Peyer's patch (tissue), 4 donors: ENCODE measurements around the gene BAHCC1. TPM values are rescaled to one million over a fixed set of nuclear protein-coding genes. Genes with fewer than 3 reads are reported as not detected.

Source experiments
- DNase-seq, 3 donors: peaks; one replicate each; pipeline ENCODE4 v3.0.0-alpha.2; 2017 to 2019
- H3K27ac ChIP-seq, 4 donors: fragments of 200-600 bp; sonication (generic); one replicate each; pipeline ENCODE4 v1.5.1; 2016 to 2019
- H3K27me3 ChIP-seq, 2 donors: fragments of 200-600 bp; sonication (generic); one replicate each; pipeline ENCODE4 v1.5.1; 2019
- H3K36me3 ChIP-seq, 3 donors: fragments of 200-600 bp; sonication (generic); one replicate each; pipeline ENCODE4 v1.5.1; 2016 to 2019
- H3K4me1 ChIP-seq, 4 donors: fragments of 200-600 bp; sonication (generic); one replicate each; pipeline ENCODE4 v1.5.1; 2016 to 2019
- H3K4me3 ChIP-seq, 4 donors: fragments of 200-600 bp; sonication (generic); 1 replicate in 3 of 4; 2 replicates in 1 of 4; pipeline ENCODE4 v1.5.1; 2016 to 2019; ENCODE audit warnings: mild to moderate bottlenecking in 1 of 4
- H3K9me3 ChIP-seq, 4 donors: fragments of 200-600 bp; sonication (generic); one replicate each; pipeline ENCODE4 v1.5.1; 2016 to 2019; ENCODE audit warnings: mild to moderate bottlenecking in 1 of 4
- POLR2A ChIP-seq, 2 donors: fragments of 450-650 bp; IDR thresholded peaks; one replicate each; pipeline ENCODE4 v1.5.1; 2017; ENCODE audit warnings: antibody characterized with exemption in 2 of 2, mild to moderate bottlenecking in 2 of 2, moderate library complexity in 2 of 2
- small RNA-seq, 2 donors: library from RNA; depleted of rRNA; stranded (forward); fragments of <200 nt; gene quantifications; one replicate each; pipeline ENCODE3, GENCODE V24; 2016
- total RNA-seq, 4 donors: library from RNA; depleted of rRNA; stranded (reverse); fragments of >200 nt; gene quantifications; one replicate each; pipeline ENCODE4 v1.1.0, GENCODE V29; 2016
- TF ChIP-seq, protein P1 (sequence below), 6 experiments: fragments of 450-650 bp in 4 of 6; fragments of 200-600 bp in 2 of 6; sonication (generic) in 1 of 6; IDR thresholded peaks; one replicate each; pipeline ENCODE4 v1.5.1; 2017 to 2019; ENCODE audit warnings: antibody characterized with exemption in 6 of 6, mild to moderate bottlenecking in 3 of 6, moderate library complexity in 1 of 6

The BAHCC1 gene
- total RNA-seq, 4 donors from 2014 or later: 11.6 to 43.0 (median 23.9) TPM

GRCh38 chr17:81513753-81514488 lies 118.7 kb downstream of the BAHCC1 start:
- TF ChIP-seq POLR2A (IDR thresholded peaks at IDR 0.05): peak; percentile 45 to 55
- TF ChIP-seq, protein P1, sequence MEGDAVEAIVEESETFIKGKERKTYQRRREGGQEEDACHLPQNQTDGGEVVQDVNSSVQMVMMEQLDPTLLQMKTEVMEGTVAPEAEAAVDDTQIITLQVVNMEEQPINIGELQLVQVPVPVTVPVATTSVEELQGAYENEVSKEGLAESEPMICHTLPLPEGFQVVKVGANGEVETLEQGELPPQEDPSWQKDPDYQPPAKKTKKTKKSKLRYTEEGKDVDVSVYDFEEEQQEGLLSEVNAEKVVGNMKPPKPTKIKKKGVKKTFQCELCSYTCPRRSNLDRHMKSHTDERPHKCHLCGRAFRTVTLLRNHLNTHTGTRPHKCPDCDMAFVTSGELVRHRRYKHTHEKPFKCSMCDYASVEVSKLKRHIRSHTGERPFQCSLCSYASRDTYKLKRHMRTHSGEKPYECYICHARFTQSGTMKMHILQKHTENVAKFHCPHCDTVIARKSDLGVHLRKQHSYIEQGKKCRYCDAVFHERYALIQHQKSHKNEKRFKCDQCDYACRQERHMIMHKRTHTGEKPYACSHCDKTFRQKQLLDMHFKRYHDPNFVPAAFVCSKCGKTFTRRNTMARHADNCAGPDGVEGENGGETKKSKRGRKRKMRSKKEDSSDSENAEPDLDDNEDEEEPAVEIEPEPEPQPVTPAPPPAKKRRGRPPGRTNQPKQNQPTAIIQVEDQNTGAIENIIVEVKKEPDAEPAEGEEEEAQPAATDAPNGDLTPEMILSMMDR (IDR thresholded peaks at IDR 0.05): no peak
- H3K27ac ChIP-seq: peak overlapping the region; percentile 98 to 100 (median 100)
- peak overlapping the region; percentile 71 to 99 (median 90) for H3K4me3 ChIP-seq
- H3K36me3 ChIP-seq: peaks cover 0 to 33% (median 0%) of the 10 kb centered on the region in 3 donors
- no peaks in the 10 kb centered on the region for H3K27me3 ChIP-seq
- no peaks in the 10 kb centered on the region for H3K9me3 ChIP-seq
- peaks cover 0 to 44% (median 25%) of the 10 kb centered on the region in 4 donors for H3K4me1 ChIP-seq
- peak; percentile 56 to 84 (median 78) for DNase-seq

- peak overlapping the region; percentile 71 to 99 (median 90) for H3K4me3 ChIP-seq
- H3K27ac ChIP-seq: peak overlapping the region; percentile 98 to 100 (median 100)
- H3K4me1 ChIP-seq: peaks cover 0 to 44% (median 24%) of the 10 kb centered on the region in 4 donors
- DNase-seq: no peak
- H3K36me3 ChIP-seq: peaks cover 0 to 28% (median 0%) of the 10 kb centered on the region in 3 donors
- H3K9me3 ChIP-seq: peaks cover 0 to 3% (median 0%) of the 10 kb centered on the region in 4 donors
- no peaks in the 10 kb centered on the region for H3K27me3 ChIP-seq
- TF ChIP-seq, protein P1 (IDR thresholded peaks at IDR 0.05): no peak
- peak in 1 of 2 donors; percentile 53 for TF ChIP-seq POLR2A (IDR thresholded peaks at IDR 0.05)
Measured at GRCh38 chr17:81514489-81514738, 119.2 kb downstream of the BAHCC1 start.

DNA sequence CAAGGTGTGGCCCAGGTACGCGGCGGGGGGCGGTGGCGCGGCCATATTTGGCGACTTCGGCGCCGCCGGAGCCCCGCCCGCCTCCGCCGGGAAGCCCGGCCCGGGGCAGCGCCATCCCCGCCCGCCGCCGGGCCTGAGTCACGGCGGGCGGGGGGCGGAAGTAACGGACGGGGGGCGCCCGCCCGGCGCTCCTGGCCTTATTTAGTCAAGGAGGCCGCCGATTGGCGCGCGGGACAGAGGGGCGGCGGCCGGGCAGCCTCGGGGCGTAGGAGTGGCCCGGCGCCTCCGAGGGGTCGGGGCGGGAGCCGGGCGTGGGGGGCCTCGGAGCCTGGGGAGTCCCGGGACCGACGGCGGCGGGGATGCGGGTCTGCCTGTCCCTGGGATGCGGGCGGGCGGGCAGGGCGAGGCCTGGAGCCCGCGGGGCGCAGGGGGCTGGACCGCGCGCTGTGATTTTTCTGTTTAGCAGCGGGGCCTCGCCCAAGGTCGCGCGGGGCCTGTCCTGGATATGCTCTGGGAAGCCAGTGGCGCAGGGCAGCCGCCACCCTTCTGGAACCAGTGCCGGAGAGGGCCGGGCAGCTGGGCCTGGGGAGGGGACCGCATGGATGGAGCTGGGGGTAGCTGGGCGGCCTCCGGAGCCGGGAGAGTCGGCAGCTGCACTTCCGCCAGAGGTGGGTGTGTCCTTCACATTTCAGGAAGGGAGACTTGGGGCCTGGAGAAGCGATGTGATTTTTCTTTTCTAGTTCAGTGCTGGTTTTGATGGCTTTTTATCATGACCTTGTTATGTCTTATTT lies 119.7 kb downstream of the BAHCC1 start:
- peaks cover 0 to 46% (median 26%) of the 10 kb centered on the region in 4 donors for H3K4me1 ChIP-seq
- H3K27me3 ChIP-seq: no peaks in the 10 kb centered on the region
- H3K27ac ChIP-seq: peak overlapping the region; percentile 98 to 100 (median 100)
- H3K9me3 ChIP-seq: peaks cover 0 to 3% (median 0%) of the 10 kb centered on the region in 4 donors
- peaks cover 0 to 23% (median 0%) of the 10 kb centered on the region in 3 donors for H3K36me3 ChIP-seq
- peak overlapping the region; percentile 71 to 99 (median 90) for H3K4me3 ChIP-seq
- peak; percentile 79 to 93 (median 91) for DNase-seq
- TF ChIP-seq POLR2A (IDR thresholded peaks at IDR 0.05): peak; percentile 53 to 62
- TF ChIP-seq, protein P1 (IDR thresholded peaks at IDR 0.05): no peak

DNA sequence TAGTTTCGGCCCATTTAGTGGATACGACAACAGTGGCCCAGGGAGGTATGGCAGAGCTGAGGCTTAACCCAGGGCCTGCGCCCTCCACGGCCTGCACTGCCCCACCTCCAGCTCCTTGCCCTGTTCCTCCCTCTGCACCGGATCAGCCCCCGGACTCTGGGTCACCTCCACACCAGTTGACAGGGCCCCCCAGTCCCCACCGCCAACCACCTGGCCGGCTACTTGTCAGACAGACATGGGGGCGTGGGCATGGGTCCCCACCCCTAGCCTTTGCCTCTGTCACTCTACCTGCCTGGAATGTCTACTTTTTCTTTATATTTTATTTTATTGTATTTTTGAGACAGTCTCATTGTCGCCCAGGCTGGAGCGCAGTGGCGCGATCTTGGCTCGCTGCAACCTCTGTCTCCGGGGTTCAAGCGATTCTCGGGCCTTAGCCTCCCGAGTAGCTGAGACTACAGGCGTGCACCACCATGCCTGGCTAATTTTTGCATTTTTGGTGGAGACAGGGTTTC lies 120.3 kb downstream of the BAHCC1 start:
- Histone ChIP-seq H3K36me3 (peaks cover 0 to 16% (median 0%) of the 10 kb centered on the region in 3 donors), H3K4me1 (peaks cover 0 to 49% (median 27%) of the 10 kb centered on the region in 4 donors), H3K27me3 (no peaks in the 10 kb centered on the region), H3K27ac (peak overlapping the region; percentile 98 to 100 (median 100)), H3K4me3 (peak overlapping the region; percentile 71 to 99 (median 90)), H3K9me3 (peaks cover 0 to 3% (median 0%) of the 10 kb centered on the region in 4 donors)
- TF ChIP-seq, protein P1 (IDR thresholded peaks at IDR 0.05): no peak
- TF ChIP-seq POLR2A (IDR thresholded peaks at IDR 0.05): no peak
- DNase-seq: peak in 2 of 3 donors; percentile 54 to 59

Small RNA genes lying within 50 kb of the gene (small RNA-seq; reads per million reads assigned to genes)
- 0 reads per million in 2 donors for gene MIR3186
- gene MIR4740: 0 reads per million in 2 donors

Other genes with a start within 250 kb of the BAHCC1 start
- gene PVALEF, start 229.9 kb upstream of the BAHCC1 start, total RNA-seq: not detected
- gene AATK, start 229.2 kb upstream of the BAHCC1 start, total RNA-seq: 100 to 1,000 TPM in 3 of 4 donors, 10 to 100 TPM in 1; 23.9 to 190 (median 123) TPM
- gene CEP131, start 172.5 kb upstream of the BAHCC1 start, total RNA-seq: 10 to 100 TPM in 2 of 4 donors, 1 to 10 TPM in 2; 3.5 to 77.6 (median 9.8) TPM
- 100 to 1,000 TPM in 1 of 4 donors, 10 to 100 TPM in 3; 38.0 to 156 (median 79.4) TPM for gene TEPSIN, start 156.4 kb upstream of the BAHCC1 start, total RNA-seq
- gene NDUFAF8, start 156.1 kb upstream of the BAHCC1 start, total RNA-seq: 10 to 100 TPM; 17.8 to 62.7 (median 25.2) TPM
- 100 to 1,000 TPM; 126 to 206 (median 169) TPM for gene SLC38A10, start 100.2 kb upstream of the BAHCC1 start, total RNA-seq
- gene ACTG1, start 117.3 kb downstream of the BAHCC1 start, total RNA-seq: 1,000 to 10,000 TPM; 2,510 to 3,878 (median 3,203) TPM
- 1 to 10 TPM; 1.2 to 7.9 (median 5.2) TPM for gene FSCN2, start 132.9 kb downstream of the BAHCC1 start, total RNA-seq
- gene FAAP100, start 156.9 kb downstream of the BAHCC1 start, total RNA-seq: 10 to 100 TPM; 38.2 to 66.9 (median 52.2) TPM
- 100 to 1,000 TPM in 3 of 4 donors, 10 to 100 TPM in 1; 77.2 to 911 (median 122) TPM for gene NPLOC4, start 241.7 kb downstream of the BAHCC1 start, total RNA-seq
- not detected for gene TSPAN10, start 241.7 kb downstream of the BAHCC1 start, total RNA-seq